Forelimb muscle (tissue), 1 donor: ENCODE results near the gene KCNK7. TPM values are rescaled to one million over a fixed set of nuclear protein-coding genes. Genes with fewer than 3 reads are reported as not detected.
"Not testable (repeated sequence)": the region's sequence is repeated elsewhere in the genome, so short reads cannot be mapped to it uniquely, and the experiment has no call there.

Source experiments
- DNase-seq: peaks from one replicate; pipeline ENCODE4 v3.0.0-alpha.2; 2013; ENCODE audit warnings: low read depth
- polyA plus RNA-seq: library from polyadenylated mRNA; unstranded; fragments of 120-200 nt; gene quantifications from one replicate; pipeline ENCODE4 v1.2.1, GENCODE V29; 2013; ENCODE audit not compliant: insufficient read length

Gene KCNK7
- 1.4 TPM for polyA plus RNA-seq

DNA sequence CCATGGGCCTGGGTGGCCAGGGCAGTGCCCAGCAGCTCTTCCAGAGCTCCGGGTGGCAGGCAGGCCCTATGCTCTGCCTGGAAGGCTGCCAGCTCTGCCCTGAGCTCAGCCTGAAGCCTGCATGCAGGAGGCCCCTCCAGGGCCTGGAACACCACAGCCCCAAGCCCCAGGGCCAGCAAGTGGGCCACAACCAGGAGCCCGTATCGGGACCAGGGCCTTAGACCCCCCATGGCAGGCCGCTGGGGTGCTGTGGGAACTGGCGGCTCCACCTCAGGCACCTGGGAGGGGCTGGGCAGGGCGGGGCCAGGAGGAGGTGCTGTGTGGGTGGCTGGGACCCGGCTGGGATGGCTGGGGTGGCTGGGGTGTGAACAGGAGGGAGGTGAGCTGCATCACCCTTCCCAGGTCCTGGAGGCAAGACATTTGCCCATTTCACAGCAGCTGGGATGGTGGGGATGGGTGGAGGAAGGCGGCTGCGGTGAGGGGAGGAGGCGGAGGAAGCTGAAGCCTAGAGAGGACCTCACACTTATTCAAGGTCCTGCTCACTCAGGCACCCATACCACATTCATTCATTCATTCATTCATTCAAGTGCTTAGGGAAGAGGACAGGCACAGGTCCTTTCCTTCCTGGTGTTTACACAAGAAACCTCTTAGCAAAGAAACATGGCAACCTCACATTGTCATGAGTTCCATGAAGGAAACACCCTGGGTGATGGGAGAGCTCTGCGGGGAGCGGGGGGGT lies at the start of gene KCNK7:
Gene KCNK7 (minus strand): TSS at position 258 of the 739 bp plus-strand sequence. CDS start 28 bp downstream, at position 230.
- no peak for DNase-seq

DNA sequence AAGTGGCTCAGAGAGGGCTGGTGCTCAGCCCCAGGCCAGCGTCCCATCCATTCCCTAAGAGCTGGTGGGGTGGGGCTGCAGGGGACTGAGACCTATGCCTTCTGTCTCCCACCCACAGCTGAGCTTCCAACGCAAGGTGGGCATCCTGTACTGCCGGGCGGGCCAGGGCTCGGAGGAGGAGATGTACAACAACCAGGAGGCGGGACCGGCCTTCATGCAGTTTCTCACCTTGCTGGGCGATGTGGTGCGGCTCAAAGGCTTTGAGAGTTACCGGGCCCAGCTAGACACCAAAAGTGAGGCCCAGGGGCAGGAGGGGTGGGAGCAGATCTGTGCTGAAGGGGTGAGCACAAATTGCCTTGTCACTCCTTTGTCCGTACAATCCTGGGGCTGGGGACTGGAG lies 49.2 kb upstream of the KCNK7 start:
- DNase-seq: no peak

DNA sequence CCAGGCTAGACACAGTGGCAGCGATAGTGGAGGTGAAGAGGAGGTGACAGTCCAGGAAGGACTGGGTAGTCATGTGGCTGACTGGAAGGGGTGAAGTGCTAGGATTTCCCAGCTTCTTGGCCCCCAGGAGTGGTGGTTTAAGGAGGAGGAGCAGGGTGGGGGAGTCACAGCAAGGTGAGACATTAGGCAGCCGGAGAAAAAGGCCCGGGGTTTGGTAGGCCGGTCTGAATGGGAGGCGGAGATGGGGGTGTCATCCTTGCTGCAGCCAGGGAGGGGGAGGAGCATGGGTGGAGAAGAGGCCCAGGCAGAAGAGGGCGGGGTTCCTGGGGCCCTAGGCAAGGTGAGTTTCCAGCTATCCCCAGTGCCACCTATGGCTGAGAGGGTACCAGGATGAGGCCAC lies 48.4 kb upstream of the KCNK7 start:
- no peak for DNase-seq

GRCh38 chr11:65642014-65642671 lies 46.5 kb upstream of the KCNK7 start:
- no peak for DNase-seq

DNA sequence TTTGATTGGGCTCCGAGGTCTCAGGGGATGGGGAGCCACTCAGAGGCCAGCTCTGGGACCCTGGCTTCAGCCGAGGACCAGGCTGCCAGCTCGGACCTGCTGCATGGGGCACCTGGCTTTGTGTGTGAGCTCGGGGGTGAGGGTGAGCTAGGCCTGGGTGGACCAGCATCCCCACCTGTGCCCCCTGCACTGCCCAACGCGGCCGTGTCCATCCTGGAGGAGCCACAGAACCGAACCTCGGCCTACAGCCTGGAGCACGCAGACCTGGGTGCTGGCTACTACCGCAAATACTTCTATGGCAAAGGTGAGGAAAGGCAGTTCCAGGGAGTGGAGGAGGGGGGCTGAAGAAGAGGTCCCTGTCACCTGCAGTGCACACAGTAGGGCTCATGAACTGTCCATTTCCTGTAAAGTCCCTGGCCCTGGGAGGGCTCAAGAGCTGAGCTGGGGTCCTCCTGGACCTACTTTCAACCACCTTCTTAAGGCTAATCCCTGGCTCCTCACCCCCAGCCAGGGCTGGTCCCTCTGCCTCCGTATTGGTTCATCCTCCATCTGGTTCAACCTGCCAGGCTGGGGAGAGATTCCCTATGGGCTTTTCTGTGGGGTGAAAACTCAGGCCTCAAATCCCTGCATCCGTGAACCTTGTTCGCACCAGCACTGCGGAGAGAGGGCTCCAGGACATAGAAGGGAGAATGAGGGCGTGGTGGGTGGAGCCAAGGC lies 45.9 kb upstream of the KCNK7 start:
- no peak for DNase-seq

DNA sequence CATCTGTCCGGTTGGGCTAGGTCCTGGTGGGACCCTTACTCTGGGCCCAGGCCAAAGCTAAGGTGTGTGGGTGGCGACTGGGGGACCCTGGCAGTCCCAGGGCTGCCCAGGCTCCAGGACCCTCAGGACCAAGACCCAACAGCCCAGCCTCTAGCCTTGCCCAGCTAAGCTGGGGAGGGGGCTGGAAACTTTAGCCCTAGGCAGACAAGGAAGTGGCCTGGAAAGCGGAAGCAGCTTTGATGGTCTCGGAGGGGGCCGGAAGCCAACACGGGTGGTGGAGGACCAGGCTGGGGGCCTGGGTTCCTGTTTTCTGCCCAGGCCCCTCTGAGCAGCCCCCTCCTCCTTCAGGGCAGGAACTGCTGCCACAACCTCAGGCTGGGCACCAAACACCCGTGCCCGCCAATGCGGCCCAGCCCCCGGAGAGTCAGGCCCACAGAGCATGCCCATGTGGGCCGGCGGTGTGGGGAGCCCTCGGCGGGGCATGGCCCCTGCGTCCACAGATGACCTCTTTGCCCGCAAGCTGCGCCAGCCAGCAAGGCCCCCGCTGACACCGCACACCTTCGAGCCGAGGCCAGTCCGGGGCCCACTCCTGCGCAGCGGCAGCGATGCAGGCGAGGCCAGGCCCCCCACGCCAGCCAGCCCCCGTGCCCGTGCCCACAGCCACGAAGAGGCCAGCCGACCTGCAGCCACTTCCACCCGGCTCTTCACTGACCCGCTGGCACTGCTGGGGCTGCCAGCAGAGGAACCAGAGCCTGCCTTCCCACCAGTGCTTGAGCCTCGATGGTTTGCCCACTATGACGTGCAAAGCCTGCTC lies 45.1 kb upstream of the KCNK7 start:
- no peak for DNase-seq

DNA sequence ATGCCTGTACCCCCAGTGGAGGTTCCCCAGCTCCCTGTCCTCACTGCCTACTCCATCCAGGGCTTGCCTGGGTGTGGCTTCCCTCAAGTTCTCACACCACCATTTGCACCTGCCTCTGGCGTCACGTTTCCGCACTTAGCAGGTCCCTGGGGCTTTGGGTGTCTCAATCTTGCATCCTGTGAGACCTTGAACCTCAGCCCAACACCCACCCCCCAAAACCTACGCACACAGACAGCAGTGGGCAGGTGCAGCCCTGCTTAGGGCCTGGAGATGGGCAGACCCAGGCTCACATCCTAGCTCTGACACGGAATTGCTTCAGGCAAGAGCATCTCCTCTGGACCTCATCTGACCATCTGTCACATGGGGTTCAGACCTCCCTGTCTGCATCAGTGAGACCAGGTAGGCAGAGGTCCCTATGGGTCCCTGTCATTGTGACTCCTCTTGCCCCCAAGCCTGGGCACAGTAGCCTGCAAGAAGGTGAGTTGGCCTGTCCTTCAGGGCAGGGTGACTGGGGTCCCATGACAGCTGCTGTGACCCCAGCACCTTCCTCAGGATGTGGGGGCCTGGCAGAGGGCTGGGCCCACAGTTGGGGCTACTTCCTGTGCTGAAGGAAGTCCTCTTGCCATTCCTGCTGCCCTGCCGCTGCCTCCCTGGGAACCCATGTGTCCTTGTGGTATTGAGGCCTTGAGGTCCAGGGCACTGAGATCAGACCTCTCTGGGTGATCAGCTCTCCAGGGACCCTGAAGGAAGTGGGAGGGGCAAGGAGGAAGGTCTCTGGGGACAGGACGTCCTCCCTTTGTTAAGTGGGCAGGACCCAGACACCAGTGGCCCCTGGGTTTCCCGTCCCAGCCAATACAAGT lies 44.3 kb upstream of the KCNK7 start:
- DNase-seq: no peak

GRCh38 chr11:65639228-65639597 lies 43.6 kb upstream of the KCNK7 start:
- not testable (repeated sequence) for DNase-seq

DNA sequence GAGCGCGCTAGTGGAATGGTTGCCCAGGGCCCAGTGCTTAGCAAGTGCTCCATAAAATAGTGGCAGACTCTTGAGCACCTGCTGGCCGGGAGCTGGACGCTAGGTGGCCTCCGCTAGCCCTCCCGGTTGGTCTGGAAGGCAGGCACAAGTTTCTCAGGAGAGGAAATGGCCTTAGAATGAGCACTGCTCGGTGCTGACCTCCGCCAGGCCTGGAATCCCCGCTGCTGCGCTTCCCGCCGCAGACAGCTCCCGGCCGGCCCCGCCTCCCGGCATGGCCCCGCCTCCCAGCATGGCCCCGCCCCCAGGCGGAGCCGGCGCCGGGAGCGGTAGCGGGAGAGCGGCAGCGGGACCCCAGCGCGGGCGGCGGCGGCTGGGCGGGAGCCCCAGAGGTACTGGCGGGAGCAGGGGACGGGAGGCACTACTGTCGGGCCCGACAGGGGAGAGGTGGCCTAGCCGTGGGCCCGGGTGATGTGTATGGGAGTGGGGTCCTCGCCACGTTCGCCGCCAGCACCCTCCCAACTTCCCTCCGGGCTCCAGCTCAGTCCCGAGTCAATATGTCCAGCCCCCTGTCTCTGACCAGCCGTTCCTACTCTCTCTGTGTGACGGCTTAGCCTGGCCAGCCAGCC lies 42.3 kb upstream of the KCNK7 start, which contains the start of gene SIPA1:
Gene SIPA1 (plus strand): TSS at position 308 of the 626 bp plus-strand sequence. CDS start 2,821 bp downstream, outside the sequence.
- DNase-seq: no peak

DNA sequence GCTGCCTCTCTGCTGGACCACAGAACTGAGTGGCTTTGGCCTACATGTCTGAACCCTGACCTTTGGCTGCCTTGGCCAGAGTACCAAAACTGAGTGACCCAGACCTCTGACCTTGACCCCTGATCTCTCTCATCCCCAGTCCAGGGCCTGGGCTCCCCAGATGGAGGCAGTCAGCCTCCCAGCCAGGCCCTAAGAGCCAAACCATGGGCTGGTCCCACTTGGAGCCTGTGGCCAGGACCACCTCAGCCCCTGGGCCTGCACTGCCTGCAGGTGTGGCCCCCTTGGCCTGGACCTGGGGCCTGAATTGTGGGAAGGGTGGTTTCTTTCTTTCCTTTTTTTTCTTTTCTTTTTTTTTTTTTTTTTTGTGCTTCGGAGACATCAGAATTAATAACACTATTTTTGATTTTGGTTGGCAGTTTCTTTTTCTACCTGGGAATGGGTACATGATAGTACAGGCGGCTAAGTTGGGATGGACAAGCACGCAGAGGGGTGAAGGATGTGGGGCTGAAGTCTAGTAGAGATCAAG lies 41.5 kb upstream of the KCNK7 start:
- no peak for DNase-seq

DNA sequence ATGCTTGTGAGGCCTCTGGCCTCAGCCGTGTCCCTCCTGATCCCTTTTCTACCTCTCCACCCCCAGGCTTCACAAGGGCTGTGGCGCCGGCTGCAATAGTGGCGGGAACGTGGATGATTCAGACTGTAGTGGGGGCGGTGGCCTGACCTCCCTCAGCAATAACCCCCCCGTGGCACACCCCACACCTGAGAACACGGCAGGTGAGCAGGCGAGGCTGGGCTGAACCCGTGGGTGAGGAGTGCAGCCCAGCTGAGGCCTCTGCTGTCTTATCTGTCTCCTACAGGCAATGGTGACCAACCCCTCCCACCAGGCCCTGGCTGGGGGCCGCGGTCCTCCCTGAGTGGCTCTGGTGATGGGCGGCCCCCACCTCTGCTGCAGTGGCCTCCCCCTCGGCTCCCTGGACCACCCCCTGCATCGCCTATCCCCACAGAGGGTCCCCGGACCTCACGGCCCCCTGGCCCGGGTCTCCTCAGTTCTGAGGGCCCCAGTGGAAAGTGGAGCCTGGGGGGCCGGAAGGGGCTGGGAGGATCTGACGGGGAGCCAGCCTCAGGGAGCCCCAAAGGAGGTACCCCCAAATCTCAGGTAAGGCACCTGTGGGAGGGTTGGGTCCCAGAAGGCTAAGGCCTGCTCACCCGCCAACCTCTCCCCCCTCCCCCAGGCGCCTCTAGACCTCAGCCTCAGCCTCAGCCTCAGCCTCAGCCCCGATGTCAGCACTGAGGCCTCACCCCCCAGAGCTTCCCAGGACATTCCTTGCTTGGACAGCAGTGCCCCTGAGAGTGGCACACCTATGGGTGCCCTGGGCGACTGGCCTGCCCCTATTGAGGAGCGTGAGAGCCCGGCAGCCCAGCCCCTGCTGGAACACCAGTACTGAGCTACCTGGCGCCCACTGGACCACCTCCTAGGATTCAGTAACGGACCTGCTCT lies 40.8 kb upstream of the KCNK7 start:
- no peak for DNase-seq

DNA sequence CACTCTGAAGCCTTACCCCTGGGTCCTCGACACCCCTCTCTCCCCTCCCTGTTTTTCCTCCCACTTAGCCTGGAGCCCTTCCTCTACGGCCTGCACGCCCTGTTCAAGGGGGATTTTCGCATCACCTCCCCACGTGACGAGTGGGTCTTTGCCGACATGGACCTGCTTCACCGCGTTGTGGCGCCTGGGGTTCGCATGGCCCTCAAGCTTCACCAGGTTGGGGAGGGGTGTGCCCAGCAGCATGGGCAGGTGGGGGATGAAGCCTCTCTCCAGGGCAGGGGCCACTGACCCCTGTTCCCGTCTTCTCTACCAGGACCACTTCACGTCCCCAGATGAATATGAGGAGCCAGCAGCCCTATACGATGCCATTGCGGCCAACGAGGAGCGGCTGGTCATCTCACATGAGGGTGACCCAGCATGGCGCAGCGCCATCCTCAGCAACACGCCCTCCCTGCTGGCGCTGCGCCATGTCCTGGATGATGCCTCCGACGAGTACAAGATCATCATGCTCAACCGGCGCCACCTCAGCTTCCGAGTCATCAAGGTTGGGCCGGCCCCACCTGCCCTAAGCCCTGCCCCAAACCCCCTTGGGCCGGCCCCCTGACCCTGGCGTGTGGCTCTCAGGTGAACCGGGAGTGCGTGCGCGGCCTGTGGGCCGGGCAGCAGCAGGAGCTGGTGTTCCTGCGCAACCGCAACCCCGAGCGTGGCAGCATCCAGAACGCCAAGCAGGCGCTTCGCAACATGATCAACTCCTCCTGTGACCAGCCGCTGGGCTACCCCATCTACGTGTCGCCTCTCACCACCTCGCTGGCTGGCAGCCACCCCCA lies 39.5 kb upstream of the KCNK7 start:
- no peak for DNase-seq

DNA sequence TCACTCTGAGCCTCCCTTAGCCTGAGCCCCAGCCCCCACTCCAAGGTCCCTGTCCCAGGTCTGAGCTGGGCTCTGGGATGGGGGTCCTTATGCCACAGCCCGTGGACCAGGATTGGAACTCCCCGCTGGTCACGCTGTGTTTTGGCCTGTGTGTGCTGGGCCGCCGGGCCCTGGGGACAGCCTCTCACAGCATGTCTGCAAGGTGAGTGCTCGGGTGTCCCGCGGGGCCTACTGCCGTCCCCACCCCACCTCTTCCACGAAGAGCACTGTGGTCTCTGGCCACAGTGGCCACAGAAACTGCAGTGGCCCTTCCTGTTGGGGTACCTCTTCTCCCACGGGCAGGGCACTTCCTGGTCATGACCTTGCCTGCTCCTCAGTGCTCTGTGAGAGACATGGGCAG lies 38.8 kb upstream of the KCNK7 start:
- DNase-seq: no peak

GRCh38 chr11:65634109-65634436 lies 38.5 kb upstream of the KCNK7 start:
- DNase-seq: no peak

DNA sequence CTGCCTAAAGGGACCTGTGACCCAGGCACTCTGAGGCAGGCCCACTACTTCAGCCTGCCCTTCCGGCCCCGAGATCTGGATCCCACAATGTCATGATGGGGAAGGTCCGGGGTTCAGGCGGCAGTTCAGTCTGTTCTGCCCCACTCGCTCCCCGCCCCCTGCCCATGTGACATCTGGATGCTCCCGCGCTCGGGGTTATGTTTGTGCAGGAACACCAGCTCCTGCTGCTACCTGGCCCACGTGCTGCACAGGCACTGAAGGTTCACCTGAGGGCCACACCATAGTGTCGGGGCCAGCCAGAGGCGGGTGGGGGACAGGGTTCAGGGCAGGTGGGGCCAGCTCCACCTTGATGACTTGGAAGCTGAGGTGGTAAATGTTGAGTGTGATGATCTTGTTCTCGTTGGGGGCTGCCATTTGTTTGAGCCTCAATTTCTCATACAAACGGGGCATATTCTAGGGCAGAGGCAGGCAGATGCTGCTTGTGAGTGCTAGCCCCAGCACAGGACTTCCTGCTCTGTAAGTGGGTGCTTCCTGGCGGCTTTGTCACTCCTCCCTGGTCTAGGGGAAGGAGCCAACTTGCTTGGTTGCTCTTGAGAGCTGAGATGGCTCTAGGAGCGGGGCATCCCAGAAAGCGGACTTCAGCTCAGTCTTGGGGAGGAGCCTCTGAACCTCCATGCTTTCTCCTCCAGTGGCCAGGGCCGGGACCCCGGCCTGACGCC lies 37.9 kb upstream of the KCNK7 start:
- no peak for DNase-seq

GRCh38 chr11:65630215-65630614 lies 34.6 kb upstream of the KCNK7 start:
- no peak for DNase-seq

- no peak for DNase-seq
These were observed 34.0 kb upstream of the KCNK7 start for GRCh38 chr11:65629579-65629978.

- DNase-seq: no peak
These were observed 31.6 kb upstream of the KCNK7 start for GRCh38 chr11:65627202-65627601.
